GM19397 (cell line): Measurements from ENCODE around the gene SRSF12.

Experiments
- ATAC-seq: cut with Tn5 transposase; IDR thresholded peaks from one replicate; pipeline ENCODE4 v1.9.1; 2021; ENCODE audit warnings: mild to moderate bottlenecking, moderate library complexity; ENCODE audit not compliant: unreplicated experiment

Gene SRSF12

GRCh38 chr6:89117211-89118108 lies at the start of gene SRSF12:
SRSF12 (minus strand) TSS chr6:89118071; CDS start chr6:89117887, 184 bp downstream.
- ATAC-seq = peak; percentile 78

DNA sequence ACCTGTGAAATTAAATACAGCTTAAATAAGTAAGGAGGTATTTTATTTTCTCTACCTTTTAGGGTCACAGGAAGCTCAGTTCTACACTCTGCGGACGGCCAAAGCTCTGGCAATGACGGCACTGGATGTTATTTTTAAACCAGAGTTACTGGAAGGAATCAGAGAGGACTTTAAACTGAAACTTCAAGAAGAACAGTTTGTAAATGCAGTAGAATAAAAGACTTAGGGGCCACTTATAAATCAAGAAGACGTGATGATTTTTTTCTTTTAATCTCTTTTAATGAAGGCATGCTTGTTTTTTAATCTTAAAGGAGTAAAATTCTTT lies 44.1 kb upstream of the SRSF12 start:
- ATAC-seq = no peak

GRCh38 chr6:89161326-89162046 lies 43.6 kb upstream of the SRSF12 start:
- ATAC-seq = no peak

GRCh38 chr6:89160331-89161092 lies 42.6 kb upstream of the SRSF12 start:
- no peak for ATAC-seq

DNA sequence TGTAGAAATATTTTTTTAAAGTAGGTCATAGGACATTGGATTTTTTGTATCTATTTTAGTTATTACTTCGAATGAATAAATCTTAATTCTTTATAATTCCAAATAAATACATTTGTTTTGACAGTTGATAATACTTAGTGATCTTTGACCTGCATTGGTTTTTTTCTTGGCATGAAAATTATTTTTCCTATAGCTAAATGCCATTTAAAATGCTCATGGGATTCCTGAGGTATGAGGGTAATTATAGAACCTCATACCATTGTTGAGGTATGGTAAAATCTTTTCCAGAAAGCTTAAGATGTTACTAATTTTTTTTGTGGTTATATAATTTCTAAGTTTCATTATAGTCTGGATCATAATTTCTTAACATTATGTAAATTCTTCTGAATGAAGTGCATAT lies 36.3 kb upstream of the SRSF12 start:
- ATAC-seq = no peak

- ATAC-seq = no peak
These were observed 30.3 kb upstream of the SRSF12 start for GRCh38 chr6:89148016-89148750.

- peak; percentile 15 for ATAC-seq
These were observed 29.1 kb upstream of the SRSF12 start for GRCh38 chr6:89146718-89147700.

DNA sequence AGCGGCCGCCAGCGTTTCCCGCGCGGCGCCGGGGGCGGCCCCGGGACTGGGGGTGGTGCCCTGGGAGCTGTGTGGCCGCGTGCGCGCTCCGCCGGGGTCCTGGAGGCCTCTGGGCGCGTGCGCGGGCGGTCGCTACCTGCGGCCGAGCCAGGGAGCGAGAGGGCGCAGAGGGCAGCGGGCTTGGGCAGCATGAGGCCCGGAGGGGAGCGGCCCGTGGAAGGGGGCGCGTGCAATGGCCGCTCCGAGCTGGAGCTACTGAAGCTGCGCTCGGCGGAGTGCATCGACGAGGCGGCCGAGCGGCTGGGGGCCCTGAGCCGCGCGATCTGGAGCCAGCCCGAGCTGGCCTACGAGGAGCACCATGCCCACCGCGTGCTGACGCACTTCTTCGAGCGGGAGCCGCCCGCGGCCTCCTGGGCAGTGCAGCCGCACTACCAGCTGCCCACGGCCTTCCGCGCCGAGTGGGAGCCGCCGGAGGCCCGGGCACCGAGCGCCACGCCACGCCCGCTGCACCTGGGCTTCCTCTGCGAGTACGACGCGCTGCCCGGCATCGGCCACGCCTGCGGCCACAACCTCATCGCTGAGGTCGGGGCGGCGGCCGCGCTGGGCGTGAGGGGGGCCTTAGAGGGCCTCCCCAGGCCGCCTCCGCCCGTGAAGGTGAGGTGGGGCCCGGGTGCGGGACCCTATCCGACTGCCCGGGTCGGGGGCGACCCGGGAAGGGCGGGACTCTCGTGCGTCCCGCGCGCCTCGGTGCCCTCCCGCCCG lies 28.3 kb upstream of the SRSF12 start, which contains the start of gene PM20D2:
TSS of gene PM20D2 (plus strand) at position 100 of the 762 bp plus-strand sequence. CDS start at position 190, 90 bp downstream.
- ATAC-seq = peak; percentile 65

DNA sequence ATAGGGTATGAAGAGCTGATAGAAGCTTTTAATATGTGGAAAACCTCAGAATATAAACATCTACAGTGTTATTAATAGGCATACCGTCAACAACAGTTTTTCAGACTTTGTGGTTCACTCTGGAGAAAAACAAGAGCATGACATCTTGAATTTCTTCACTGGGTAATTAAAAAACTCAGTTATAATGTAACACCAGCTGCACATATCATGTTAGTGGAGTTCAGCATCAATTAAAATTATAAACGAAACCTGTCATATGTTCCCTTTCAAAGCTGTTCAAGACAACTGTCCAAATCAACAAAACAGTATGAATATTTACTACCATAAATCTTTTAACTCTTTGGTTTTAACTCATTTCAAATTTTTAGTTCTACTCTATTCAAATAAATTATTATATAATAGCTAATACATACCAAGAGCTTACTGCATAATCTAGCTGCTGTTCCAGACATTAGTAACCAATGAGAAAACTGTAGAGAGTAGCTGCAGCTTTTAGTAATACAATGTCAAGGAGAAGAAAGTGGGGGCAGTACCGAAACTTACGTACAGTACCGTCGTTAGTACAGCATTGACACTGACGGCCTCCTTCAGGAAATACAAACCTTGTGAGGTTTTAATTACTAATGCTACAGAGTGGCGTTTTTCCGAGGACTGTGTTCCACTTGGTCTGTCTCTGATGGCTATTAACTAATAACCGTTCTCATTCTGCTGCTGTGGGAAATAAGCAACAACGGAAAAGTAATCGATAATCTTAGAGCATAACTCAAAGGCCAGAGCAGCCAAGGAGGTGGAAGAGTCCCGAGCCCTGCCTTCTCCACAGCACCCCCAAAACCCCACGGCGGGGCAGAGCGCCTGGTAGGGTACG lies 27.5 kb upstream of the SRSF12 start:
- ATAC-seq = peak; percentile 47

DNA sequence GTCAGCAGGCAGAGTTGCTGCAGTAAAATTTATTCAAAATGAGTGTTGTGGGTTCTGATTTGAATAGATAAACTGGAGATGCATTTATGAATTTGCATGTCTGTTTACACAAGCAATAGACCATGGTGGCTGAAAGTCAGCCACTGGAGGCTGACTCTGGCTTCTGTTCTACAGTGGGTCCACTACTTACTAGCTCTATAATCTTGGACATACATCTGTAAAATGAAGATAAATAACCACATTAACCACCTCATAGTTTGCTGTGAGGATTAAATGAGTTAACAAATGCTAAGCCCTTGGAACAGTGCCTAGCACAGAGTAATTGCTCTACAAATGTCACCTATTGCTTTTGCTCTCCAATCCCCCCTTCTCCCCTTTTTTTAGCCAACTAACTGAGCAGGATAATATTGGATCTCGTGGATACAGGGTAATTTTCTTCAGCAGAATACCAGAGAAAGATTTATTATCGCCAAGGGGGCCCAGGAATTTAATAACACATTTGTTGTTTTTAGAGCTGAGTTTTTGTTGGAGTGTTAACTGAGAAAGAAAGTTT lies 26.6 kb upstream of the SRSF12 start:
- ATAC-seq = peak; percentile 50

DNA sequence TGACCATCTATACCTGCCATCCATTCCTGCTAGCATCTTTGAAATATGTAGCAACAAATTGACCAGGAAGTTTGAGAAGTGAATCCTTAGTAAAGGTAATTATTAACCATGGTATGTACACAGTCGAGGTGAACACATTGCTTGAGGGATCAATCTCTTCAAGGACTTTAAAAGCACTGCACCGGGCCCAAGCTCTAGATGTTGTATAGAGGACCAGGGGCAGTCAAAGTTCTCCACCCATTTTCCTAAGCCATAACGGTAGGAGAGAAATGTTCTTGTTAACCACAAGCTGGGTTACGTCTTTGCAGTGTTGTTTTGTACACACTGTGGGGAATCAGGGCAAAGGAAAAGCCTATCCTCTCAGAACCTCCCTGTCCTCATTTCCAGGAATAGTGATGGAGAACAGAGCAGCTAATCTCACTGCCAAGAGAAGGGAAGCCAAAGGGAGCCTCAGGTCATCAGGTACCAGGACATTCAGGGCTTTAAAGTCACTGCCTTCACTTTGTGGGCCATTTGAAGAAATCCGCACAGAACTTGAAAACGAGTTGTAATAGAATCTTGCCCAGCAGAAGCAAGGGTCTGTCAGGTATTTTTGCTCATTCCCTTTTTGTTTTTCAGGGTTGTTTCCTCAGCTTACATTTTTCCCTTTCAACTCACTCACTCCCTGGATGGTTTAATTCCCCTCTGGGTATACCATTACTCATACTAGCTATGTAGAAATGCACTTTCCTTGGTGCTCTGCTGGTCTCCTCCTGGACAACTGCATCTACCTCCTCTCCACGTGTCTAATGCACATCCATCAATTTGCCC lies 22.7 kb upstream of the SRSF12 start:
- no peak for ATAC-seq

DNA sequence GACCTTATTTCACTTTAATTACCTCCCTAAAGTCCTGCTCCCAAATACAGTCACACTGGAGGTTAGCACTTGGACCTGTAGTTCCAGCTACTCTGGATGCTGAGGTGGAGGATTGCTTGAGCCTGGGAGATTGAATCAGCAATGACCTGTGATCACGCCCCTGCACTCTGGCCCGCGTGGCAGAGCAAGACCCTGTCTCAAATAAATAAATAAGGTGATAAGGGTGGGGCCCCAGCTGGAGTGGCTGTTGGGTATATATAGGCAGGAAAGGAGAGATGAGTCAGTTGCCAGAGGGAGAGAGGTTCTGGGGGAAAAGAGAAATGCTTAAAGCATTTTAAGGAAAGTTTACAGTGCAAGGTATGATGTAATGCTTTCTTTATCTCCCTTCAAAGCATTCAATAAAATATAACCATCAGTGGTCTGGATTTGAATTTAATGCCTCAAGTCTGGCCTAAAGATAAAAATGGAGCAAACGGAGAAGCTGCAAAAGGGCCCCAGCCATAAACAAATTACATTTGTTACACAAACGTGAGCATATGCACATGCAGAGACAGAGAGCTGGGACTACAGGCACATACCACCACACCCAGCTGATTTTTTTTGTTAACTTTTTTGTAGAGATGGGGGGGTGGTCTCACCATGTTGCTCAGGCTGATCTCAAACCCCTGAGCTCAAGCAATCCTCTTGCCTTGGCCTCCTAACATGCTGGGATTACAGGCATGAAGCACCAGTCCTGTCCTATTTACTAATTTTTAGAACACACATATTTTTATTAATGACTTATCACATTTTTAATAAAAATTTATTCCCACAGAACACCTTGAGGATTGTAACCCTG lies 21.9 kb upstream of the SRSF12 start:
- ATAC-seq = no peak

DNA sequence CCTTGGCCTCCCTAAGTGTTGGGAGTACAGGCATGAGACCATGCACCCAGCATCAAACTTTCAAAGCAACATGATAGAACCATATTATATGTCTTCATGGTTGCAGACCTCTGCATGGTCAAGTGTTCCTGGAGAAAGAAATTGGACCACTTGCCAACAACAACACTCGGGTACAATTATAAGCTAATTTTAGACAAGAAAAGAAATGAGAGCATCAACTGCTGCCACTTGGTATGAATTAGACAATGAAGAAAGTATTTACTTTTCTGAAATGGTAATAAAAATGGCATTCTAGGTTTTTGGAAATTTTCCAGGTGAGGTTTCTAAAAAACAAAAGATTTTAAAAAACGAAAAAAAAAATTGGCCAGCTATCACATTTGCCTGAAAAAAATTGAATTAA lies 20.3 kb upstream of the SRSF12 start:
- ATAC-seq = no peak

GRCh38 chr6:89134723-89135122 lies 16.9 kb upstream of the SRSF12 start:
- ATAC-seq = no peak

GRCh38 chr6:89133981-89134380 lies 16.1 kb upstream of the SRSF12 start:
- ATAC-seq = no peak

DNA sequence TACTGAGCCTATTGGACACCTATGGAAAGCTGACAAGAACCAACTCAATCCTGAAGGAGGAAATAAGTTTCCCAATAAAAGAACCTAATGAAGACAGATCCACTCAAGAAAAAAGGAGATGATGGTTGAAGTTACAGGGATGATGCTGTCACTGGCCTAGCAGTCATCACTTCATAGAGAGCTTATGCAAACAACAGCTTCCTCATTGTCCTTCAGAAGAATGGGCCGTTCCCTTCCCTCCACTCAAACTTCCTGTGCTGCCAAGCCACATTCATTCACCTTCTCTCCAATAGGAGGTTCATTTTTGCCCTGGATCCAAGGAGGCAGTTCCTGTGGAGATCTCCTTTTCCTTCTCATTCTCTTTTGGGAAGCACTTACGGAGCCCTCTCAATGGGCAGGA lies 14.2 kb upstream of the SRSF12 start:
- no peak for ATAC-seq
